Stimulated activated CD8-positive, alpha-beta memory T cell treated with anti-CD3 and anti-CD28 coated beads, Interleukin-15, amount 100 ng/mL, for 24 hours (primary cell): ENCODE data around the gene ZNF846.
"Not testable (repeated sequence)": the region's sequence is repeated elsewhere in the genome, so short reads cannot be mapped to it uniquely, and the experiment has no call there.

Experiments
- DNase-seq: peaks from one replicate; pipeline ENCODE4 v3.0.0-alpha.2; 2020; ENCODE audit warnings: low read depth

Gene ZNF846

DNA sequence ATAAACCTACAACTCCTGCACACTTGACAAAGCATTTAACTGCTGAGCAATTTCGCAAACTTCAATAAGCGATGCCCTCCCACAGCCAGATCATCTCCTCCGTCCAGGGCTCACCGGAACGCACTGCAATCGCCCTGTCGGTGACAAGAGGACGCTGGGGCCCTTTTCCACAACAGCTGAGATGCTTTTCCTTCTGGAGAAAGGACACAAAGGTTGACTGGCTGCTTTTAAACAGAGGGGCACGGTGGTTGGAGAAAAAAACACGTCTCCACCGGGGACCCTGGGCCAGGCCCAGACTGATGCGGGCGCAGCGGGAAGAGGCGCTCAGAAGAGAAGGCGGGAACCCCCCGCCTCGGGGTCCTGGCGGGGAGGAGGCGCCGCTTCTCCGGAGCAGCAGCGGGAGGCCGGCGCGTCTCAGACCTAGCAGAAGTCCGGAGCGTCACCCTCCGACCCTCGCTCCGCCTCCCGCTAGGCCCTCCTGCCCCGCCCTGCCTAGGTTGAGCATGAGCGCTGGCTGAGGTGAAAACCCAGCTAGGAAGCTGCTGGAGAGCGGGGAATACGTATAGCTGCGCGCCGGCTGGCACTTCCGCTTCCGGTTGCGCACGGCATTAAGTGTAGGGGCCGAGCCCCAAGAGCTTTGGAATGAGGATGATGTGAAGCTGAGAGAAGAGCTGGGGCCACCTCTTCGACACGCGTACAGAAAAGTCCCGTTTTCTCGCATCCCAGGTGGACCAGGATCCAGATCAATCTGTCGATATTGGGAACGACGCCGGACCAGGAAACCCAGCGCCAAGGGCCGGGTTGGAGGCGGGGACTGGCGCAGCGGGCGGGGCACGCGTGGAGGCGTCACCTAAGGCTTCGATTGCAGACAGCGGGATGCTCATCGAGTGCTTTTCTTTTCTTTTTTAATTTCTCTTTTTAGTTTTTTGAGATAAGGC lies at the start of gene ZNF846:
TSS of gene ZNF846 (minus strand) at position 564 of the 938 bp plus-strand sequence. CDS start 3,788 bp downstream, outside the sequence.
- peak; percentile 85 for DNase-seq

GRCh38 chr19:9818175-9818733 lies 49.7 kb upstream of the ZNF846 start:
- DNase-seq: peak; percentile 18

DNA sequence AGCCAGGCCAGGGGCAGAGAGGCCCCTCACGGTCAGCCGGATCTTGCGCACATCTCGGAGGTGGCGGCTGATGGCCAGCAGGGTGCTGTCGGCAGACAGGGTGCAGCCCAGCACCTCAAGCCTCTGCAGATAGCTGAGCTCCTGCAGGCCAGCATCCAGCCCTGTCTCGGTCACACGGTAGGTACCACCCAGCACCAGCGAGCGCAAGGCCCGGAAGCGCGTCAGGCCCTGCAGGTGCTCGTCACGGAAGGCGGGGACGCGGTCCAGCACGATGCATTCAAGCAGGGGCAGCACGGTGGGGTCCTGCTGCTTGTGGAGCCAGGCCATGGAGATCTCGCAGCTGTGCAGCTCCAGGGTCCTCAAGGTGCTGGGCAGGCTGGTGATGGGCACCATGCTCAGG lies 42.6 kb upstream of the ZNF846 start:
- no peak for DNase-seq

DNA sequence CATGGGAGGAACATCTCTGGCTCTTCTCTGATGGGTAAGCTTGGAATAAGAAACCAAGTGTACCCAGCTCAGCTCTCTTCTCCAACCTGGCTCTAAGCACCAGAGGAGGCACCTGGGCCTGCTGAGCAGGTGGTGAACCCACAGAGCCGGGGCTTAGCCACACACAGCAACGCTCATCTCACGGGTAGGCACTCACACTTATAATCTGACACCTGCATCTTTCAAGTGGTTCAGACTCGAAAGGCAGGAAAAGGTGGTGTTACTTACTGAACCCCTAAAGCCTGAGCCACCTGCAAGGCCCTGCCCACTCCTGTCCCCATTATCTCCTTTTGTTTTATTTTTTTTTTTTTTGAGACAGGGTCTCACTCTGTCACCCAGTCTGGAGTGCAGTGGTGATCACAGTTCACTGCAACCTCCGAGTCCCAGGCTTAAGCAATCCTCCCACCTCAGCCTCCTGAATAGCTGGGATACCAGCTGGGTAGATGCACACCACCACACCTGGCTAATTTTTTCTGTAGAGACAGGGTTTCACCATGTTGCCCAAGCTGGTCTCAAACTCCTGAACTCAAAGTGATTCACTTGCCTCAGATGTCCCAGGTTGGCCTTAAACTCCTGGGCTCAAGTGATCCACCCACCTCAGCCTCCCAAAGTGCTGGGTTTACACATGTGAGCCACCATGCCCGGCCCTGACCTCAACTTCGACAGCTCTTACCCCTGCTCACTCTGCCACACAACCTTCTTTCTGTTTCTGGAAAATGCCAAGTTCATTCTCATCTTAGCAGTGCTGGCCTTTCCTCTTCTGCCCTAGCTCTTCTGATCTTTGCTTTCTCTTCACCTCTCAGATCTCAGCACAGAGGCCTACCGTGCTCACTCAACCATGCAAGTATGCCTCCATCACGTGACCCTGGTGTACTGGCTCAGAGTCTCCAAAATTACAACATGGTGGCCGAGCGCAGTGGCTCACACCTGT lies 40.6 kb upstream of the ZNF846 start:
- DNase-seq: no peak

DNA sequence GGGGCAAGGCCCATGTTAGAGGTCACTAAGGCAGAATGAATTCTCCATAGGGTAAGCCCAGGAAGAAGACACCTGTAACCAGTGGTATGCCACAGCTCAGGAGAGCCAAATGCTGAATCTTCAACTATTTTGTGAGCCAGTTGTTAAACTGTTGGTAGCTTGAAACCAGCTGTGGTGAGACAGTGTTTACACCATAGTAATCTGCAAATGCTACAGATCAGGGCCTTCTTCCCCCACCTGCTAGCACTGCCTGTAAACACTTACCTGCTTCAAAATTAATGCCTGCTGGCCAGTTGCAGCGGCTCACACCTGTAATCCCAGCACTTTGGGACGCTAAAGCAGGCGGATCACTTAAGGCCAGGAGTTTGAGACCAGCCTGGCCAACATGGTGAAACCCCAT lies 38.3 kb upstream of the ZNF846 start:
- no peak for DNase-seq

DNA sequence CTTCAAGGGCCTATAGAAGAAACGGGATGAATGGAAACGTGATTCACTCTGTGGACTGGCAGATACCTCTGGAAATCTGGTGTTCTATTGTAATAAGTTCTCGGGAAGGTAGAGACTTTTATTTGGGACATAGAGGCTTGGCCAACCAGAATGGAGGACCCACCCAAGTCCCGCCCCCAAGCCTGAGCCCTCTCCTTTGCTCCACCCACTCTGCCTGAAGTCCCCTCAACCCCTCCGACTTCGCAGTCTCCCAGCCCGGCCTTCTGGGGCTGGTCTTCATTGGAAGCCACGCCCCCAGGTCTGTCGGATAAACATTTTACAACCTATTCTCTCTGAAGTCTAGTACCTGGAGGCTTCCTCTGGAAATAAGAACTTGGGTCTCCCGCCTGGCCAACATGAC lies 33.4 kb upstream of the ZNF846 start:
- DNase-seq: no peak

- DNase-seq: no peak
Measured at GRCh38 chr19:9799162-9799561, 30.6 kb upstream of the ZNF846 start.

- no peak for DNase-seq
Measured at GRCh38 chr19:9797871-9798270, 29.3 kb upstream of the ZNF846 start.

DNA sequence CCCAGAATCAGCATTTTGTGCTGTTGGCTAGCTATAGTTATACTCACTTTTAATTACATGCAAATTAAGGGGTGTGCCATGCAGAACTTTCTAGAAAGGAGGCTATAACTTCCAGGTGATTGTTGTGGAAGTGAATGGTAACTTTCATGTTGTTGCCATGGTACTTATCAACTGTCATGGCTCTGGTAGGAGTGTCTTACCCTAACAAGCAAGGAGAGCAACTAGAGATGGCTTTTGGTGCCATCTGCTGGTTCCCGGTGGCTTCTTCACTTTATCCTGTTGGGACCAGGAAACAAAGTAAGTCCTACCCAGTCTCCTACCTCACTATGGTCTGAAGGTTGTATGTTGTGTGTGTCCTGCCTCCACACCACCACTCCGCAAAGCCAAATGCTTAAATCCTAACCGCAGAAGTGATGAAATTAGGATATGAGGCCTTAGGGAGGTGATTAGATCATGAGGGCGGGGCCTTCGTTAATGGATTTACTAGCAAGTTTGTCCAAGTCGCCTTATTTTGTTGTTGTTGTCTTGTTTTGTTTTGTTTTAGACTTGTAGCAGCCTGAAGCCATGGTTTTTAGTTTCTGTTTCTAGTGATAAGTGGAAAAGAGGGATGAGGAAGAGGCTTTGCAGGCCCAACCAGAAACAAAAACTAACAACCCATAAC lies 27.7 kb upstream of the ZNF846 start:
- DNase-seq: peak; percentile 26

- DNase-seq: peak; percentile 24
Measured at GRCh38 chr19:9793071-9793591, 24.6 kb upstream of the ZNF846 start.

DNA sequence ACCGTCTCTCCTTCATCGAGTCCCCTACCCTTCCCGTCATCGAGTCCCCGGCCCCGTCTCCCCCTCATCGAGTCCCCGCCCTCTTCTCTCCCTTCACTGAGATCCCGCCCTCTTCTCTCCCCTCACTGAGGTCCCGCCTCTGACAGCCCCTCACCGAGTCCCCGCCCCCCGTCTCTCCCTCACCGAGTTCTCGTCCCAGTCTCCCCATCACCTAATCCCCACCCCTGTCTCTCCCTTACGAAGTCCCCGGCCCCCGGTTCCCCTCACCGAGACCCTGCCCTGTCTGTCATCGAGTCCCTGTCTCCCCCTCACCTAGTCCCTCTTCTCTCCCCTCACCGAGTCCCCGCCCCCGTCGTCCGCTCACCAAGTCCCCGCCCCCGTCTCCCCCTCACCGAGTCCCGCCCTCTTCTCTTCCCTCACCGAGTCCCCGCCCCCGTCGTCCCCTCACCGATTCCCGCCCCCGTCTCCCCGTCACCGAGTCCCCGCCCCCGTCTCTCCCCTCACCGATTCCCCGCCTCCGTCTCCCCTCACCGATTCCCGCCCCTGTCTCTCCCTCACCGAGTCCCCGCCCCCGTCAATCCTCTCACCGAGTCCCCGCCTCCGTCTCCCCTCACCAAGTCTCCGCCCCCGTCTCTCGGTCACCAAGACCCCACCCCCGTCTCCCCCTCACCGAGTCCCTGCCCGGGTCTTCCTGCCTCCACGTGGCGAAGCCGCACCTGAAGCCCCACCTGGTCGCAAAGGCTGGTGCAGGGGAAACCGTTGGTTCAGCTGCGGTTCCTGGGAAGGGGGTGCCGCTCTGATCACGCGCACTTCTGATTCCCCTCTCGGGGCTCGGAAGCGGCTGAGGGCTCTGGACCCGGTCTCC lies 23.9 kb upstream of the ZNF846 start:
- peak; percentile 56 for DNase-seq

- peak; percentile 77 for DNase-seq
Measured at GRCh38 chr19:9791552-9792205, 23.1 kb upstream of the ZNF846 start.

DNA sequence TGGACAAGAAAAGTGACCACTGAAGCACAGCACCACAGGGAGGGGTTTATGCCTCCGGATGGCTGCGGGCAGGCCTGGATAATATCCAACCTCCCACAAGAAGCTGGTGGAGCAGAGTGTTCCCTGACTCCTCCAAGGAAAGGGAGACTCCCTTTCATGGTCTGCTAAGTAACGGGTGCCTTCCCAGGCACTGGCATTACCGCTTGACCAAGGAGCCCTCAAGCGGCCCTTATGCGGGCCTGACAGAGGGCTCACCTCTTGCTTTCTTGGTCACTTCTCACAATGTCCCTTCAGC lies 22.5 kb upstream of the ZNF846 start:
- DNase-seq: not testable (repeated sequence)

DNA sequence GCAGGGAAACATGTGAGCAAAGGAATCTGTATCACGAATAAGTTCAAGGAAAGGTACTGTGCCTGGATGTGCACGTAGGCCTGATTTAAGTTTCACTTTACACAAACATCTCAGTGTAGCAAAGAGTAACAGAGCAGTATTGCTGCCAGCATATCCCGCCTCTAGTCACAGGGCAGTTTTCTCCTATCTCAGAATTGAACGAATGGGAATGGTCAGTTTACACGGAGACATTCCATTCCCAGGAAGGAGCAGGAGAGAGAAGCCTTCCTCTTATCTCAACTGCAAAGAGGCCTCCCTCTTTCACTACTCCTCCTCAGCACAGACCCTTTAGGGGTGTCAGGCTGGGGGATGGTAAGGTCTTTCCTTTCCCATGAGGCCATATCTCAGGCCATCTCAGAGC lies 21.0 kb upstream of the ZNF846 start:
- not testable (repeated sequence) for DNase-seq

DNA sequence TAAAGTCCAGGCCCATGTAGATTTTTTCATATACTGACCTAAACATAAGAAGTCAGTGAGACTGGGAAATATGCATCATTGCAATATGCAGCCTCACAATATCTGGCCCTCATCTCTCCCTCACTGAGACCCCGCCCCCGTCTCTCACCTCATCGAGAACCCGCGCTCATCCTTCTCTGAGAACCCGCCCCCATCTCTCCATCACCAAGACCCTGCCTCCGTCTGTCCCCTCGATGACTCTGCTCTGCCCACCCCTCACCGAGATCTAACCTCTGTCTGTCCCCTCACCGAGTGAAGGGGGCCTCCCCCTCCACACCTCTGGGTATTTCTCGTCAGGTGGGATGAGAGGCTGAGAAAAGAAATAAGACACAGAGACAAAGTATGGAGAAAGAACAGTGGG lies 20.5 kb upstream of the ZNF846 start:
- DNase-seq: no peak

DNA sequence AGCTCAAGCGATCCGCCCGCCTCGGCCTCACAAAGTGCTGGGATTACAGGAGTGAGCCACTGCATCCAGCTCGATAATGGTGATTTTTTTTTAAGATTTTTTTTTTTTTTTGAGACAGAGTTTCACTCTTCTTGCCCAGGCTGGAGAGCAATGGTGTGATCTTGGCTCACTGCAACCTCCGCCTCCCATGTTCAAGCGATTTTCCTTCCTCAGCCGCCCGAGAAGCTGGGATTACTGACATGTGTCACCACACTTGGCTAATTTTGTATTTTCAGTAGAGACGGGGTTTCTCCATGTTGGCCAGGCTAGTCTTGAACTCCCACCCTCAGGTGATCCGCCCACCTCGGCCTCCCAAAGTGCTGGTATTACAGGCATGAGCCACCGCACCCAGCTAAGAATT lies 20.1 kb upstream of the ZNF846 start:
- not testable (repeated sequence) for DNase-seq

GRCh38 chr19:9786819-9787218 lies 18.3 kb upstream of the ZNF846 start:
- DNase-seq: no peak

GRCh38 chr19:9786342-9786741 lies 17.8 kb upstream of the ZNF846 start:
- DNase-seq: no peak

DNA sequence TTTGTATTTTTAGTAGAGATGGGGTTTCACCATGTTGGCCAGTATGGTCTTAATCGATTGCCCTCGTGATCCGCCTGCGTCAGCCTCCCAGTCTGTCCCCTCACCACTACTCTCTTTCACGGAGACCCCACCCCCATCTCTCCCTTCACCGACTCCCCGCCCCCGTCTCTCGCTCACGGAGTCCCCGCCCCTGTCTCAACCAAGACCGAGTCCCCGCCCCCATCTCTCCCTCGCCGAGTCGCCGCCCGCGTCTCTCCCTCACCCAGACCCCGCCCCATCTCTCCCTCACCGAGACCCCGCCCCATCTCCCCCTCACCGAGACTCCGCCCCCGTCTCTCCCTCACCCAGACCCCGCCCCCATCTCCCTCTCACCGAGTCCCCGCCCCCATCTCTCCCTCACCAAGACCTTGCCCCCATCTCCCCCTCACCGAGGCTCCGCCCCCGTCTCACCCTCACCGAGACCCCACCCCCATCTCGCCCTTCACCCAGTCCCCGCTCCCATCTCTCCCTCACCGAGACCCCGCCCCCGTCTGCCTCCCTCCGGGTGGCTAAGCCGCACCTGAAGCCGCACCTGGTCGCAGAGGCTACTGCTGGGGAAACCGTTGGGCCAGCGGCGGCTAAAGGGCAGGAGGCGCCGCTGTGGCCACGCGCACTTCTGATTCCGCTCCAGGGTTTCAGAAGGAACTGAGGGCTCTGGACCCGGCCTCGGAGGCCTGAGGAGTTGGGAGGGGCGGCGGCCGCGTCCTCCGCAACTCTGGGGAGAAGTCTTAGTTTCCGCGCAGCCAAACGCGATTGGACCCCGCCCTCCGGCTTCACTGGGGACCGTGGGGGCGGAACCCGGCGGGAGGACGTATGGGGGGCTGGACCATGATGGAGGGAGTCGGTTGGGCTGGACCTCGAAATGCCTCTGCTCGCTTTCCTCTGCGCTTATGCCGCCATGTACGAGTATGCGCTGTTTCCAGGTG lies 17.1 kb upstream of the ZNF846 start:
- peak; percentile 83 for DNase-seq
